Effector CD8-positive, alpha-beta T cell (primary cell): ENCODE measurements around the gene EDARADD.
"Not testable (repeated sequence)": the region's sequence is repeated elsewhere in the genome, so short reads cannot be mapped to it uniquely, and the experiment has no call there.

ENCODE experiments used
- DNase-seq: peaks from one replicate; lab custom pipeline; 2025; lab: John Stamatoyannopoulos, UW

Gene EDARADD

DNA sequence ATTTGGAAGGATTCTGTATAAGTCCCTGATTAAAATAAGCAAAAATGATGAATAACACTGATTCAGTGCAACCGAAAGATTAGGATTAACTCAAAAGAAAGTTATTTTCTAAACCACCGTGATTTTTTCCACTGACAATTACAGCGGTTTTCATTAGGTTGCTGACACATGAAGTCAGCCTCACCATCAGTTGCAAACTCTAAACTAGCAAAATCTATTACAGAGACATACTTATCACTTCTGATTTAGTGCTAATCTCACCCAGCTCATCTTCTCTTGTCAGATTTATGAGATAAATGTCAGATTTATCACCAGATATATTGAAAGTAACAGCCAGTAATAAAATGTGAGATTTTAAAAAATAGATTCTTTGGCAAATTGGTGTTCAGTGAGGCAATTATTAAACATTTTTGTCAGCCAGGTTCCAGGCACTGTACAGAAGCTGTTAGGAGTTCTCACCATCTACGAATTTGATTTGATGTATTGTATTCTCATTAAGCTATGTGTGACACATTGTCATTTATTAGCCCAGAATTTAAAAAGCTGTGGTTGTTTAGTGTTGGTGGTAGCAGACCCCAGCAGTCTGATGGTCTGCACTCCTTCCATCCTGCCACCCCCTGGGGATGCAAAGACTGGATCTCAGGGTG lies 92.4 kb downstream of the EDARADD start:
- no peak for DNase-seq

DNA sequence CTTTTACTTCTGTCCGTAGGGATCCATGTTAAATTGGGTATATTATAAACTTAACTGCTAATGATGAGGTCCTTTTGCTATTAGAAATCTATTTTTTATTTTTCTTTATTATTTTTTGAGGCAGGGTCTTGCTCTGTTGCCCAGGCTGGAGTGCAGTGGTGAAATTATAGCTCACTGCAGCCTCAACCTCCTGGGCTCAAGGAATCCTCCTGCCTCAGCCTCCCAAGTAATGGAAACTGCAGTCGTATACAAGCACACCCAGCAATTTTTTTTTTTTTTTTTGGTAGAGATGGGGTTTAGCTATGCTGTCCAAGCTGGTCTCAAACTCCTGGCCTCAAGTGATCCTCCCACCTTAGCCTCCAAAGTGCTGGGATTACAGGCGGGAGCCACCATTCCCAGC lies 95.1 kb downstream of the EDARADD start:
- DNase-seq, result not testable (repeated sequence)

DNA sequence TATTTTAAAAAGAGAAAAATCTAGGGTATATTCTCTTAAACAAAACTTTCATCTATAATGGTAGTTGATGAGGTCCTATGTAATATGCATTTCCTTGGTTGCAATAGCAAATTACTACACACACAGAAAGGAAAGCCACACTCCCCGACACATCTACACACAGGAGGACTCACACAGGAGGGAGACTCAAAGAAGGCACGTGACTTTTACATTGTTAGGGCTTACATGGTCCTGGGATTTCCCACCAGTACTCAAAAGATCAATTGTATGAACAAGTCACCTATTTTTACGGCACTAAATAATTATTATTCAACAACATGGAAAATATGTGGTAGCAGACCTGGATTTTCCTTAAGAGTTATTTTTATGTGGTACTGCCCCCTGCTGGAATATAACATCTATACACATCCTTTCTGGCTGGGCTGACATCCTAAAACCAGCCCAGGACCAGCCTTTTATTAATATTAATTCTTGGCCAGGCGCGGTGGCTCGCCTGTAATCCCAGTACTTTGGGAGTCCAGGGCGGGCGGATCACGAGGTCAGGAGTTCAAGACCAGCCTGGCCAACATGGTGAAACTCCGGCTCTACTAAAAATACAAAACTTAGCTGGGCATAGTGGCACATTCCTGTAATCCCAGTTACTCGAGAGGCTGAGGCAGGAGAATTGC lies 95.8 kb downstream of the EDARADD start:
- no peak for DNase-seq

DNA sequence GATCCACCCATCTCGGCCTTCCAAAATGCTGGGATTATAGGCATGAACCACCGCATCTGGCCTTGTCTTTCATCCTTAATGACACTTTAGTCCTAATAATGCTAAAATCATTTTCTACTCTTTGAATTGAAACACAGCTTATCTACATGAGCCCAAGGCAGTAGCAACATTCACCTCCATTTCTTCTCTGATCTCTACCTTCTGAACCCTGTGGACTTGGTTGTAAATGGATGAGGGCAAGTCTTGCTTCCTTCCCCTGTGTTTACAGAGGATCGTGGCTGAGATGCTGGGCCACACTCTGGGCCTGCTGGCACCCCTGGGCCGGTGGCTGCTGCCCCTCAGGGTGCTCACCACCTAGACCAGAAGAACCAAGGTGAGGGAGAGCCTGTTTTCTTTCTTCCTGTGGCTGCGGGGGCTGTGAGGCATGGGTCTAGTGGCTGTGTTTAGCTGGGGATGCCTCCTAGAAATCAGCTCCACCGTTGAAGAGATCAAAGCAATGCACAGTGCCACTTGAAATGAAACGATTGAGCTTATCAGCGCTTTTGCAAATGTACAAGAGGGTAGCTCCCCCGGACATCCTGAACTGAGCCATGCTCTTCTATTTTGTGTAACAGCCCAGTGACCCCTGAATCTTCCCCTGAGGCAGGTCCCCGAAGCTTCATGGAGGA lies 97.5 kb downstream of the EDARADD start:
- no peak for DNase-seq

DNA sequence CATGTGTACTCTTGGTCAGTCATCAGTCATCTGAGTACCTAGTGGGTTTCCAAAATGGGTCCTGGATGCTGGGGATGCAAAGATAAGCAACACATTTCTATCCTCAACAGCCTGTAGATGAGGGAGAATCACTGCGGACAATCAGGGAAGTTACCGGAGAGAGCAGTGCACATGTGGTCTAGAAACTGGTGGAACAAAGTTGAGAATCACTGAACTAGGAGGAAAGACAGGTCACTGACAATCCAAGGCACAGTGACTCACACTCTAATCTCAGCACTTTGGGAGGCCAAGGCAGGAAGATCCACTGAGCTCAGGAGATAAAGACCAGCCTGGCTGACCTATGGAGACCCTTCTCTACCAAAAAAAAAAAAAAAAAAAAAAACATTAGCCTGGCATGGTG lies 98.3 kb downstream of the EDARADD start:
- no peak for DNase-seq

DNA sequence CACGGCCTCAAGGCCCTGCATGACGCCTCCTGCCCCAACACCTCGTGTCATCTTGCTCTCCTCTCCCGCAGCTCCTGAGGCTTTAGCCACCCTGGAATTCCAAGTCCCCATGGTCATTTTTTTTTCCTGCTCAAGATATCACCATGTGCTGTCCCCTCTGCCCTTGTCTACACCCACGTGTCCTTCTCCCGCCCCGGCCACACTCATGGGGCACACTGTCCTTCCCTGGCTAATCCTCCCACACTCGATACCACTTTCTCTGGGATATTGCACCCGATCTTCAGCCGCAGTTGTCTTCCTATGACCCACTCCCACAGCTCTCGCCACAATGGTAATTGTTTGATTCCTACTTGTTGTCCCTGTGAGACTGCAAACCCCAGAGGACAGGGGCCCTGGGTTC lies 100.0 kb downstream of the EDARADD start:
- no peak for DNase-seq

DNA sequence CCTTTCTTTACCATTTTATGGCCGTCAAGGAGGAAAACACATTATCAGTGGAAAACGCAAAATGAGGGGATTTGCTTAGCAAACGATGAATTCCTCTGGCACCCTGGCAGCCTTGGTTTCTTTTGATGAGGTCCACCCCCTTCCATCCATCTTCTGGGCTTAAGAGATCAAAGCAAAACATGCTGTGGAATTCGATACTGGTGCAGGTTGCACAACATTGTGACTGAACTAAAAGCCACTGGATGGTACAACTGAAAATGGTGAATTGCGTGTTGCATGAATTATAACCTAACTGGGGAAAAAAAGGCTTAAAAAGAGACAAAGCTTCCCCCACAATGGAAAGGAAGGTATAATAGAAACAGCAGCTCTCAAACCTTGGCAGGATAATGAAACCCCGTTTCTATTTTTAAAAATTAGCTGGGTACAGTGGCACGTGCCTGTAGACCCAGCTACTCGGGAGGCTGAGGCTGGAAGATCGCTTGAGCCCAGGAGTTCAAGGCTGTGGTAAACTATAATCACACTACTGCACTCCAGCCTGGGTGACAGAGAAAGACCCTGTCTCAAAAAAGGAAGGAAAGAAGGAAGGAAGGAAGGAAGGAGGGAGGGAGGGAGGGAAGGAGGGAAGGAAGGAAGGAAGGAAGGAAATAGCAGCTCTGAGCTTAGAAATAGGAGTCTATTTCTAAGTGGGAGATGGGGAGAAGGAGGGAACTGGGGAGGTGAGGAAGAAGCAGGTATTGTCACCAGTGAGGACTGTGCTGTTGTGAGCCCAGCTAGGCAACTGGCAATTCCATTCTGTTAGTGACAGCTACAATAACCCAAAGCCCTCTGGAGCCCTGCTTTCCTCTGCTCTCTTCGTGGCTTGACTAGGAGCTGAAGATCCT lies 100.7 kb downstream of the EDARADD start:
- DNase-seq, result no peak

DNA sequence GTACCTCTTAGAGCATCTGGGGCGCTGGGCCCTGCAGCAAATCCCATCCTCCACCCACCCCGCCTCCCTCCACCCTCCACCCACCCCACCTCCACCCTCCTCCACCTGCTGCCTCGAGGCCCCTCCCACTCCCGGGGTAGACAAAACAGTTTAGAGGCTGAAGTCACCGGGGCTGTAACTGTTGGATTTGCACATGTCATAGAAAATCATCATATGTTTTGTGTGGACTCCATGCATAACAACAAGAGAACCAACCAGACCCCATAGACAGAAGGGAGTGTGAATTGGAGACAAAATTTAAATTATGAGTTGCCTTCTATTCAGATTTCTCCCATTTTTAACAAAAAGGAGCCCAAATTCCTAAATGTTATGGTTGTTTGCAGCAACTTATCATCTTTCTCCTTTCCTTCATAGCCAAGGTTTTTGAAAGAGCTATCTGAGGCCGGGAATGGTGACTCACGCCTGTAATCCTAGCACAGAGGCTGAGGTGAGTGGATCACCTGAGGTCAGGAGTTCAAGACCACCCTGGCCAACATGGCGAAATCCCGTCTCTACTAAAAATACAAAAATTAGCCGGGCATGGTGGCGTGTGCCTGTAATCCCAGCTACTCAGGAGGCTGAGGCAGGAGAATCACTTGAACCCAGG lies 101.5 kb downstream of the EDARADD start:
- DNase-seq, result no peak

DNA sequence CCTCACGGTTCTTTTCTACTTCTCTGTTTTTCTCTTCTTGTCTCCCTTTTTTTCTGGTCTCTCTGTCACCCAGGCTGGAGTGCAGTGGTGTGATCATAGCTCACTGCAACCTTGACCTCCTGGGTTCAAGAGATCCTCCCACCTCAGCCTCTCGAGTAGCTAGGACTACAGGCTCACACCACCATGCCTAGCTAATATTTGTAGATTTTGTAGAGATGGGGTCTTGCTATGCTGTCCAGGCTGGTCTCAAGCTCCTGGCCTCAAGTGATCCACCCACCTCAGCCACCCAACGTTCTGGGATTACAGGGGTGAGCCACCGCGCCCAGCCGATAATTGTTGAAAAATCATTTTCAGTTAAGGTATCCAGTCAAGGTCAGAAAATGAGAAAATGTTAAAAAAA lies 103.8 kb downstream of the EDARADD start:
- DNase-seq, result no peak

DNA sequence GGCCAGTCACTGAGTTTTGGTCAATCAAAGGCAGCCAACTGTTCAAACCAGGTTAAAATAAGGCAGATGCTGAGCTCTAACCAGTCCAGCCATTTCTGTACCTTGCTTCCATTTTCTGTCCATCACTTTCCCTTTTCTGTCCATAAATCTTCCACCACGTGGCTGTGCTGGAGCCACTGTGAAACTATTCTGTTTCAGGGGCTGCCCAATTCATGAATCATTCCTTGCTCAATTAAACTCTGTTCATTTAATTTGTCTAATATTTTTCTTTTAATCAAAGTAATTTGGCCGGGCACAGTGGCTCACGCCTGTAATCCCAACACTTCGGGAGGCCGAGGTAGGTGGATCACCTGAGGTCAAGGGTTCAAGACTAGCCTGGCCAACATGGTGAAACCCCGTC lies 107.0 kb downstream of the EDARADD start:
- no peak for DNase-seq

DNA sequence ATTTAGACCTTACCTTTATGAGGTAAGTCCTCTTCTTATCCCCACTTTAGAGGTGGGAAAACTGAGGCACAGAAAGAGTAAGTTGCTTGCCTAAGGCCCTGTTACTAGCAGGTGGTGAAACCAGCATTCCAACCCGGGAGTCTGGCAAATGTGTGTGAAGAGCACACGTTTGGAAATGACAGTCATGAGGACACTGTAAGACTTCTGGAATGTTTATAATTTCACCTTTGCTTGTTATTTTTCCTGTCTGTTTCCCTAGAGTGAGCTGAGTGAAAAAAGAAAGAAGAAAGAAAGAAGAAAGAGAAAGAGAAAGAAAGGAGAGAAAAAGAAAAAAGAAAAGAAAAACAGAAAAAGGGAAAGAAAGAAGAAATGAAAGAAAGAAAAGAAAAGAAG lies 108.5 kb downstream of the EDARADD start:
- DNase-seq, result no peak

DNA sequence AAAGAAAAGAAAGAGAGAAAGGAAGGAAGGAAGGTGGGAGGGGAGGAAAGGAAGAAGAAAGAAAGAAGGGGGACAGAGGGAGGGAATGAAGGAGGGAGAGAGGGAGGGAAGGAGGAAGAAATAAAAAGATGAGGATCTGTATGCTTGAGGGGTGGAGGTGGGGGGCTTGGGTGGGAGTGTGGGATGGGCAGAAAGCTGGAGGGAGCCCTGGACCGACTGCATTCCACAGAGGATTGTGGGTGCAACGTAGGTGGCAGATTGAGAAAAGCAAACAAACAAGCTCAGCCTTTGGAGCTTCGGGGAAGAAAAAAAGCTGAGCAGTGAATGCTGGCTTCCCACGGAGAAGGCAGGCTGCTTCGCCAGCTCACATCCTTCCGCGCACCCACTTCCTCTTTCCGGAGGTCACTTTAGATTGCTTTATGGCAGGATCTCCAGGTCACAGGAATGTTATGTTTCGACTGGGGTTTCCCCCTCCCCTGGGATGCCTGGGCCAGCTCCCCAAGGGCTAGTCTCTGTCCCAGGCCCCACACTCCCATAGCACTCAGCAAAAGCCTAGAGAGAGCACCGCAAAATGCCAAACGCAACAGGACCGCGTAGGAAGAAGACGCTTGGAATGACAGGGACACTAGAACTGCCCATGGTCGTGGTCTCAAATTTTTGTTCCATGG lies 109.0 kb downstream of the EDARADD start:
- no peak for DNase-seq

DNA sequence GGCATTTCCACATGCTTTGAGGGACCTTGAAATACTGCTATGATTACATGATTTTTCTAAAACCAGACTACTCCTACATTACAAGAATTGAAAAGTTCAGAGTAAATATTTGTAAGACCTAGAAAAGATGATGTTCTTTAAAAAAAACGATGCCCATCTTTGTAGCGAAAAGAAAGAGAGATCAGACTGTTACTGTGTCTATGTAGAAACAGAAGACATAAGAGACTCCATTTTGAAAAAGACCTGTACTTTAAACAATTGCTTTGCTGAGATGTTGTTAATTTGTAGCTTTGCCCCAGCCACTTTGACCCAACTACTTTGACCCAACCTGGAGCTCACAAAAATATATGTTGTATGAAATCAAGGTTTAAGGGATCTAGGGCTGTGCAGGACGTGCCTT lies 110.3 kb downstream of the EDARADD start:
- DNase-seq, result not testable (repeated sequence)

DNA sequence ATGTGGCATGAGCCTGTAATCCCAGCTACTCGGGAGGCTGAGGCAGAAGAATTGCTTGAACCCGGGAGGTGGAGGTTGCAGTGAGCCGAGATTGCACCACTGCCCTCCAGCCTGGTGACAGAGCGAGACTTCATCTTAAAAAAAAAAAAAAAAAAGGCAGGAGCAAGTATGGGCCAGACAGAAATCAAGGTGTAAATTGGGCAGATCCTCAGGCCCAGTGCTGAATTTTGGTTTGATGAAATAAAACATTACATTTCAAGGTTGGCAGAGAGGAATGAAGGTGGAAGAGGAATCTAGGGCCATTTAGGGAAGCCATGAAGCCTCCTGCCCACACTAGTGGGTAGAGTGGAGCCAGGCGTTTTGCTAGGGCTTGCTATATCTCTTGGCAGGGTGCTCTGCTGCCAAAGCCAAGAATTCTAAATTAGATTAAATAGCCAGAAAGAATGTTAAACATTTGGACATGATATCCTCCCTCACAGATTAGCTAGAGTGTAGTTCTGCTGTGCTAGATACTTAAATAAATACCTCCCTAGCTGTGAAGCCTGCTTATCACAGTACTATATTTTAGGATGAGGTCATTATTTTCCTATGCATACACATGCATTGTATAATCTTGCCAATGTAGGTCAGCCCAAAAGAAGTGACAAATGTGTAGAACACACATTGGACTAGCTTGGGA lies 113.1 kb downstream of the EDARADD start:
- DNase-seq, result no peak

DNA sequence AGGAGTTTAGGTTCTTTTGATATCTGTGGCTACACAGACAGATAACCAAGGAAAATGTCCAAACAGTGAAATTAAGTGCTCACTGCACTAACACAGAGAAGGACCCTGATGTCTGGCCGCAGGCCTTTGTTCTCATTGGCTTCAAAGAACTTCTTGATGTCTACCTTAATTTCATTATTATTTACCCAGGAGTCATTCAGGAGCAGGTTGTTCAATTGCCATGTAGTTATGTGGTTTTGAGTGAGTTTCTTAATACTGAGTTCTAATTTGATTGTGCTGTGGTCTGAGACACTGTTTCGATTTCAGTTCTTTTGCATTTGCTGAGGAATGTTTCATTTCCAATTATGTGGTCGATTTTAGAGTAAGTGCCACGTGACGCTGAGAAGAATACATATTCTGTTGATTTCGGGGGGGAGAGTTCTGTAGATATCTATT lies 114.5 kb downstream of the EDARADD start:
- no peak for DNase-seq

DNA sequence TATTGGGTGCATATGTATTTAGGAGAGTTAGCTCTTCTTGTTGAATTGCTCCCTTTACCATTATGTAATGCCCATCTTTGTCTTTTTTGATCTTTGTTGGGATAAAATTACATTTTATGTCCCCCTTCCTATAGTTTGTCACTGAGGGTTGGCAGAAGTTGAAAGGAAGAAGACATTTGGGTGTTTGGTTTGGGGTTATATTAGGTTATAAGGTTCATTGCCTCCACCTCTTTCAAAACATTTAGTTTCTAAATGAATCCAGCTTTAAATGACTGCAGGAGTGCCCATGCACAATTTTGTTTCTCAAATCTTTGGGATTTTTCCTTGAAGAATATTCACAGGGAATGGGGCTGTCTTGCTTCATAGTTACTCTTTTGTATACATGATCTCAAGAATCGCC lies 115.1 kb downstream of the EDARADD start:
- no peak for DNase-seq

DNA sequence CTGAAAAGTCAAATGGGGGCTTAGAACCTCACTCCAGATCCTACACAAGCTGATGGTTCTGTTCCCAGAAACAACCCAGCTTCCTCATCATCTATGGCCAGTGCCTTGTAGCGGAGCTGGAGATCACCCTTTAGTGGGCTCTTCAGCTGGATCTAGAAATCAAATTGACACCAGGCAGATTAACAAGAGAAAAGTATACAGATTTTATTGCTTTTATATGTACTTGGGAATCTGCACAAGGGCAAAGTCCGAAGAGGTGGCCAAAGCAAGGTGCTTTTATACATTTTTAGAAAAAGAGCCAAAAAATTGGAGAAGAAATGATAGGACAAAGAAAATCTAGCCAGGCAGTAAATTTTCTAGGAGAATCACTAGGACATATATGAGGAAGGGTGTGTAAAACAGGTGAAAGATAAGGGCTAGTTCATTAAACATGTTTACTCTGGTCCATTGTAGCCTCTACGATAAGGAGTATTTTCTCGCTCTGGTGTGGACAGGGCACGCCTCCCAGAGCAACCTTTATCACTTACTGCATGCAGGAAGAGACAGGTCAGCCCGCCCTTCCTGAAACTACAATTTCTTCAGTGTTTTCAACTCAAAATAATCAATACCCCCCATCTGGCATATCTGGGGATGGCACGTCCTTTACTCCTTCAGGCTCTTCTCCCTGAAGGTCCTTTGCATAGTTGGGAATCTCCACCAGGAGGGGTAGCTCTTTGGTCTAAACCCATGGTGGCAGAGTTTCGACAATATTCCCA lies 115.7 kb downstream of the EDARADD start:
- DNase-seq, result no peak

DNA sequence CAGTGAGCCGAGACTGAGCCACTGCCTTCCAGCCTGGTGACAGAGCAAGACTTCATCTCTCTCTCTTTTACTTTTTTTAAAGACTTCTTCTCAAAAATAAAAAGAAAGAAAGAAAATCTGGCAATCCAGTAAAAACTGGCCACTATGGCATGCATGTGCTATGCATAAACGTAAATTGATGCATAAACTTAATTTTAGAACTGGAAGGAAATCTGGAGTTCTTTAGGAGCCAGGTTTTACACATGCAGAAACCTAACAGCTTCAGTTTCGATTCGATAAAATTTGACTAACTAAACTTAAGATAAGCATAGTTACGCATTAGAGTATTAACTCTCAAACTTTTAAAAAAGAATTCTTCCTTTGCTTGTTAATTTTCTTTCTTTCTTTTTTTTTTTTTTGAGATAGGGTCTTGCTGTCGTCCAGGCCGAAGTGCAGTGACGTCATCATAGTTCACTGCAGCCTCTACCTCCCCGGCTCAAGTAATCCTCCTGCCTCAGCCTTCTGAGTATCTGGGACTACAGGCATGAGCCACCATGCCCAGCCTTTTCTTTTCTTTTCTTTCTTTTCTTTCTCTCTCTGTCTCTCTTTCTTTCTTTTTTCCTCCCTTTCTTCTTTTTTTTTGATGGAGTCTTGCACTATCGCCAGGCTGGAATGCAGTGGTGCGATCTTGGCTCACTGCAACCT lies 117.8 kb downstream of the EDARADD start:
- DNase-seq, result no peak

DNA sequence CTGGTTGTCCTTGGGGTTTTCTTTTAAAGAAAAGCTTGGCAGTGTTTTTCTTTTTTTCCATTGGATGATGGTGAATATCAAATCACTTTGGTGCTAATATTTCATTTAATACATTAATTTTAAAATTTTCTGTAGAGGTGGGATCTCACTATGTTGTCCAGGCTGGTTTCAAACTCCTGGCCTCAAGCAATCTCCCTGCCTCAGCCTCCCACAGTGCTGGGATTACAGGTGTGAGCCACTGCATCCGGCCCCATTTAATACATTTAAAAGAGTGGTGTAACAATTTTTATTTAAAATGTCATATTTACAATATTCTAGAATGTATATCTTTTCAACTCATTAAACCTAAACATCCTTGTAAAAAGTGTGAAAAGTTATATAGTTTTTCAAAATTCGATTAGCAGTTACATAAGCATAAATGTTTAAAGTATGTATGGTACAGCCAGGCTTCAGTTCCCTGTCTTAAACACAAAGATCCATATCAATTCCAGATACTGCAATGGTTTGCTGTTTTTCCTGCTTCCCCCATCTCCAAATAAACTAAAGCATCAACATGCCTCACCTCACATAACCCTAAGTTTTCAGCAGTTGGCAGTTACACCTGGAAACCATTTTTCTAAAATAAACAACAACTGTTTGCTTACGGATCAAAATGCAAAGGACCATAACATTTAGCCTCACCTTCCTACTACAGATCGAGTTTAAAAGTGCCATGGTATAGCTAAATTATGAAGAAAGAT lies 120.8 kb downstream of the EDARADD start:
- DNase-seq, result no peak
